Cortex of kidney (tissue), 1 donor: ENCODE data around the gene ZNF746.
"Not testable (repeated sequence)": the region's sequence is repeated elsewhere in the genome, so short reads cannot be mapped to it uniquely, and the experiment has no call there.

ENCODE experiments used
- DNase-seq: peaks from one replicate; lab custom pipeline; 2025; lab: John Stamatoyannopoulos, UW

Gene ZNF746

GRCh38 chr7:149459540-149460452 lies 37.8 kb downstream of the ZNF746 start:
- no peak for DNase-seq

GRCh38 chr7:149459201-149459539 lies 38.4 kb downstream of the ZNF746 start:
- DNase-seq: no peak

DNA sequence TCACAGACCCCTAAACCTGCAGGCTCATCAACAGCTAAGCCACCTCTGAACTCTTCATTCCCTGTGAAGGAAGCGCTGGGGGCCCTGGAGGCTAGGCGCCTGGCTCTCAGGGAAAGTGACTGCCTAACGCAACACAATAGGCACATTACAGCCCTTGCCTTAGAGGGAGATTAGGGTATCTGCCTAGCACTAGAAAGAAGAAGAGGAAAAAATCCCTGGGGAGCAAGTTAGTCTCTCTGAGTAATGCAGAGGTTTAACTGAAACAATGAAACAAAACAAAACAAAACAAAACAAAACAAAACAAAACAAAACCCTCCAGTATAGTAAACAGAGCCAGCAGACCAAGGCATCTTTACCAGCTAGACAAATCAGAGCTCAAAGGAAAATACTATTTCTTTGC lies 39.4 kb downstream of the ZNF746 start:
- DNase-seq: no peak

DNA sequence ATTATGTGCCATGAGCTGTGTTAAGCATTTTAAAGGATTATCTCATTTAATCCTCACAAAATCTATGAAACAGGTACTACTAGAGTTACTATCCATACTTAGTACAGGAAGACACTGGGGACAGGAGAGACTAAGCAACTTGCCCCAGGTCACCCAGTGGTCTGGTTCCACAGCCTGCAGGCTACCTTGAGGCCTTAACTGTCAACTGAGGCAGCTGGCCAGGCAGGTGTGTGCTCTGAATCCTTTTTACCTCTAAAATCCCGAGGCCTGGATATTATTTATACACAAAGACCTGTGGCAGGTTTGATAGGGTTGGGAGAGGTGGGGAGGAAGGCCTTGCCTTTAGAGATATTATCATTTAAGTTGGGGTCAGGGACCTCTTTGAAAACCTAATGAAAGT lies 39.8 kb downstream of the ZNF746 start:
- no peak for DNase-seq

DNA sequence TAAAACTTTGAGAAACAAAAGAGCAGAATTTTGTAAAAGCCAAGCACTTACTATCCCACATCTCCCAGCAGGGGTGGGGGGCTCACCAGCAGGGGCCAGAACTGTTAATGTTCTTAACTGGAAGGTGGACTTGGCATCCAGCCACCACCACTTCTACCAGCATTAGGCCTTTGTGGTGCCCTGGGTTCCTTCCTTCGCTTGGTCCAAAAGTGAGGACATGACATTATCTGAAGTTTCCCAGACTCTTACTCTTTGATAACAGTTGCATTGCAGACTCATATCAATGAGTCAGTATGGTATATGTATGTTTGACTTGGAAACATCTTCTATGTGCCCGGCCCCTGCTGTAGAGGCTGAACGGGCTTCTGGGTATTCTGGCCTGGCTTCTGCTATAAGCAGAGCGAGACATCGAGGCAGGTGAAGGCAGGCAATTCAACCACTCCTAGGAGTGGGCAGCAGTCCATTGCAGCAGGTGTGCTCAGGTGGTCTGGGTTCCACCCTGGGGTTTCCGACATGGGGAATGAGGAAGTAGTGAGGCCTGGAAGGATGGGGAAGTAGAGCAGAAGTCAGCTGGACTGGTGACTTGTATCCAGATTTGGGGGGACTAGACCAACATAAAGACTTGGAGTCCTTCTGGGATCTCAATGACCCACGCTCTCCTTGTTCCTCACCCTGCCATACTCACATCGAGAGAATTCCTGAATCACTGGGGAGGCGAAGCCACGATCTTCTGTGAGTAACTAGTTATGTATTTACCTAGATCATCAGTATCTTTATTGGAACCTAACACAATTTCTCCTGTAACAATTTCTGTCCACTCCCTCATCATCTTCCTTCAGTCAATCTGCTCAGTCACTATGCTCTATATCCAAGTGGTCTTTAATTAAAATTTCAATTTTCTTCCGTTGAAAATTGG lies 40.8 kb downstream of the ZNF746 start:
- no peak for DNase-seq

DNA sequence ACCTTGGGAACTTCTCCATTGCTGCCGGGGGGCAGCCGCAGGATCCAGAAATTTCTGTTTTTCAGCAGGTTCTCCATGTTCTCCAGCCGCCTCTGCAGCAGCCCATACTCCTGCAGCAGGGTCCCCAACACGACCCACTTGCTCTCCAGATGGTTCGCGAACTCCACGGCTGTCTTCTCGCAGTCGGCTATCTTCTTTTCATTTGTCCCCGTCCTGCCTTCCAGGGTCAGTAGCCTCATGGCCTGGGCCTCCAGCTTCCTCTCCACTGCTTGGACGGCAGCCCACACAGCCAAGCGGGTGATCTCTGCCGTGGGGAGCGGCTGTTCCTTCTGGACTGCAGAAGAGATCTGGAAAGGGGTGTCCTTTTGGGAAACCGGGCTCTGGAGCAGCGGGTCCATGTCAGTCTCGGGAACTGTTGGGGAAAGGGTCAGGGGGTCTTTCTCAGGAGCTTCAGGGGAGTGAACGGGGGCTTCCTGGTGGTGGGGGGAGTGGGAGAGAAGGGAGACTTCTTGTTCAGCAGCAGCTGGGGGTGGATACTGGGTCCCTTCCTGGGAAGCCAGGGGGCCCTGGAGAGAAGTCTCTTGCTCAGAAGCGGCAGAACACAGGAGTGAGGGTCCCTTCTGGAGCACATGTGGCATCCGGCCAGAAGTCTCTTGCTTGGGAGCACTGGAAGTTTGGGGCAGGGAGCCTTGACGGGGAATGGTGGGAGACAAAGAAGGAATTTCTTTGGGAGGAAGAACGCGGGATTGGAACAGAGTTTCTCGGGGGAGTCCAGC lies 42.2 kb downstream of the ZNF746 start:
- no peak for DNase-seq

- DNase-seq: no peak
These were observed 42.9 kb downstream of the ZNF746 start for GRCh38 chr7:149454750-149455149.

GRCh38 chr7:149454006-149454405 lies 43.6 kb downstream of the ZNF746 start:
- no peak for DNase-seq

DNA sequence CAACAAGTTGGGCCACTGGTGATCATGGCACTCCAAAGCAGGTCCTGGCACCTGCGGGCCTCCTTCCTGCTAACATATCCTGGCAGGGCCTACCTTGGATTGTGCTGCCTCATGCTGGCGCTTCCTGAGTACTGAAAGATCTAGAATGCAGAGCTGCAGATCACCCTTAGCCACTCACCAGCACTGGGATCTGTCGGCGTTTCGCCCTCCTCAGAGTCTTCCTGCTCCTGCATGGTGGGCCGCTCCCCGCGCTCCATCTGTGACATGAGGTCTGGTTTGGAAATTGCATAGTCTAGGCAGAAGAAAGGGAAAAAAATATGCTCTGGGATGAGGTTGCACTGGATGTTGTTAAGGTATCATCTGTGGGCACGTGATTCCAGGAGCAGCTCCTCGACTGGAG lies 46.8 kb downstream of the ZNF746 start:
- no peak for DNase-seq

DNA sequence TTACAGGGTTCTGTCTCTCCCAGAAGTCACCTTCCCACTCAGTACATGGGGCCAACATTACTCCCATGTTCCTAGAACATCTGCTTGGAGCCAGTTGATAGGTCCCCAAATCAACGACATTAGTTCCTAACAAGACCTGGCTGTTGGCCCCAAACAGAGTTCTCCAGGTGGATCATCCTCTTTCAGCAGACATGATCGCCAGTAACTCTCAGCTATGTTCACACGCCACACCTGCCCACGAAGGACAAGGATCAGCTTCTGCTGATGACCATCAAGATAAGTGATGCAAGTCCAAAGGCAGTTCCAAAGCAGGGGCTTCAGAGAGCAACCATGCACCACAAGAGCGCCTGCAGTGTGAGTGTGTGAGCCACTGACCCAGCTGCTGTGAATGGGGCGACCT lies 47.7 kb downstream of the ZNF746 start:
- DNase-seq: no peak

DNA sequence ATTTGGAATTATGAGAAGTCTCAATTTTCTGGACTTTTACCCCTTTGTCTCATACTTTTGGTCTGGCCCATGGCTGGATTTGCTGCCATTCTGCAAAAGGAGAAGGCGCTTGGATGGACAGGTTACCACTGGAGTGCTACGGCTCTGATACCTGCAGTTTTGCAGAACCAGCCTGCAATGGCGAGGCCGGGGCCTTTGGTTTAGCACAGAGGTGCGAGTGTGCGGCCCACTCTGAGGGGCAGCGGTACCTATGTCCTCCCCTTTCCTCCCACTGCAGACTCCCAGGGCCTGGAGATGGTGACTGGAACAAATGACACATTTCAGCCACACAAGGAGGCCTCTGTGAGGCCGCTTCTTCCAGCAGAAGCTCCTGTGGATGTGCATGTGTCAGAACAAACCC lies 48.6 kb downstream of the ZNF746 start:
- DNase-seq: no peak

GRCh38 chr7:149446026-149446425 lies 51.6 kb downstream of the ZNF746 start:
- DNase-seq: not testable (repeated sequence)

DNA sequence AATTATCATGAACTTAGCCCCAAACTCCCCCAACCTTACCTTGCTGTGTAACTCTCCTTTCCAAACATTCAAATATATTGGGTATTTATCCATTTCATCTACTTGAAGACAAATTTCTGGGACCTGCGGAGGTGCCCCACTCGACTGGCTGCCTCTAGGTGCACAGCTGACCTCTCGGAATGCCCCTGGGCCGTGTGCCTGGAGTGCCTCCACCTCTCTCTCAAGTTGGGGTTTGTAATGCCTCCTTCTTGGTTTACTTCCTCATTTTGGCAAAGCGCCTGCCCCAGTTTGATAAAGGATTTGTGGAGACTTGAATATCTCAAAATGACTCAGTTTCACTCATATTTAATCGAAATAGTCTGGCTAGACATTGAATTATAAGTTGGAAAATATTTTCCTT lies 53.3 kb downstream of the ZNF746 start:
- DNase-seq: no peak

DNA sequence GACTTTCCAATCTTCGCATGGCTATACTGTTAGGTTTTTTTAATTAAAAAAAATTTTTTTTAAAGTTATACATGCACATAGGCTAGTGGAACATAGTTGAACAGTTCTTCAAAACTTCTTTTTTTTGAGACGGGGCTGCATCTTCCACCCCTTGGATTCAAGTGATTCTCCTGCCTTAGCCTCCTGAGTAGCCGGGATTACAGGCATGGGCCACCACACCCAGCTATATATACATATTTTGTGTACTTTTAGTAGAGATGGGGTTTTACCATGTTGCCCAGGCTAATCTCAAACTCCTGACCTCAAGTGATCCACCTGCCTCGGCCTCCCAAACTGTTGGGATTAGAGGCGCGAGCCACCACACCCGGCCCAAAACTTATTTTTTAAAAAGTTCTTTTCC lies 54.1 kb downstream of the ZNF746 start:
- no peak for DNase-seq

- DNase-seq: no peak
These were observed 54.7 kb downstream of the ZNF746 start for GRCh38 chr7:149442924-149443323.

DNA sequence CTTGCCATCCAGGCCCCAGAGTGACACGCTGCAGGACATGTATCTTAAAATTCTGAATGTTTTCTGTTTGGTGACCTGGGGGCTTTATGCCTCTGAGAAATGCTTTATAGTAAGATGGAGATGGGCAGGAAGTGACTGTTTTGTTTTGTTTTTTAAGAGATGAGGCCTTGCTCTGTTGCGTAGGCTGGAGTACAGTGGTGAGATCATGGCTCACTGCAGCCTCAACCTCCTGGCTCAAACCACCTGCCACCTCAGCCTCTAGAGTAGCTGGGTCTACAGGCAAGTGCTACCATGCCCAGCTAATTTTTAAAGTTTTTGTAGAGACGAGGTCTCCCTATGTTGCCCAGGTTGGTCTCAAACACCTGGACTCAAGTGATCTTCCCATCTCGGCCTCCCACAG lies 57.4 kb downstream of the ZNF746 start:
- no peak for DNase-seq

DNA sequence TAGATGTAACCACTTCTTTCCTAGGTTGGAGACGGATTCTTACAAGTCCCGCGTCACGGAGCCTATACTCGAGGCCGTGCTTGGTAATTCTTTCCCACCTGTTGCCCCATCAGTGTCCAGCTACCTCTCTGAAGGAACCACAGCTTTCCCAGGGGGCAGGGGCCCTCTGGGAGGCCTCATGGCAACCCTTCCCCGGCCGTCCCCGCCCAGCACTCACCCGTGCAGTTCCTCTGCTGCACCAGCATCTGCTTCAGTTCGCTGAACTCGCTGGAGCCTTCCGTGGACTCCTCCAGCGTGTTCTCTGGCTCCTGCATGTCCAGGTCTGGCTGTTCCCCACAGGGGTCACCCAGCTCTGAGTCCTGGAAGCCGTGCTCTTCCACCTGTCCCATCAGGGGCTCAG lies 61.3 kb downstream of the ZNF746 start:
- DNase-seq: no peak

- DNase-seq: no peak
These were observed 64.5 kb downstream of the ZNF746 start for GRCh38 chr7:149433124-149433523.

- no peak for DNase-seq
These were observed 65.4 kb downstream of the ZNF746 start for GRCh38 chr7:149432121-149432691.

DNA sequence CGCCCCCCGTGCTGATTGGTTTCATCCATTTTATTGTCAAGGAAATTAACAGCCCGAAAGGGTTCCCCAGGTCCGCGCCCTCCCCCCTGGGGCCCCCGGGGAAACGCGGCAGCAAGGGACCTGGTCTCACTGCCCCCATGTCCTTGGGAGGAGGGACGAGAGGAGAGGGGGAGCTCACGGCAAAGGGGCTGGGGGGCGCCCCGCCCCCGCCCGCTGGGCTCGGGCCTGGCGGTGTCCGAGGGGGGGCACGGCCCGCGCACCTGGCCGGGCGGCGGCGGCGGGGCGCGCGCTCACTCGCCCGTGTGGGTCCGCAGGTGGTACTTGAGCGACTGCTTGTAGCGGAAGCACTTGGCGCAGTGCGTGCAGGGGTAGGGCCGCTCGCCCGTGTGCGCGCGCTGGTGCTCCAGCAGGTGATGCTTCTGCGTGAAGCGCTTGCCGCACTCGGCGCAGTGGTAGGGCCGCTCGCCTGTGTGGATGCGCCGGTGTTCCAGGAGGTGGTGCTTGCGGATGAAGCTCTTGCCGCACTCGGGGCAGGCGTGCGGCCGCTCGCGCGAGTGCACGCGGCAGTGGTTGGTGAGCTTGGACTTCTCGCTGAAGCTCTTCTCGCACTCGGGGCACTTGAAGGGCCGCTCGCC lies 66.0 kb downstream of the ZNF746 start:
- no peak for DNase-seq

DNA sequence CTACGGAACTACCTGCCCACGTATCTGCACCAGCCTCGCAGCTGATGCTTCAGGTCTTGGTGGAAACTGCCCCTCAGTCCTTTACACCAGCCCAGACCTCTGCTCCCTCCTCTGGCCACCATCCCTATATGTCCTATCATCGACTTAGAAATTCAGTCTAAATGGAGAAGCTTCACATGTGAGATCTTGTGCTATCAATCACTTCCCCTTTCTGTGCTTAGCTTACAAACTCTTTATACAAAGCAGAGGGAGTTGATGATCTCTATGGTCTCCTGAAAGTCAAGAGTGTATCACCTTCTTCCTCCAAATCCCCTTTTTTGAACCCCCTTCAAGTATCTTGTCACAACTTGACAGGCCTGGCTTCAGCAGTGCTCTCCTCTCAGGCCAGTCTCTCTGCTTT lies 67.4 kb downstream of the ZNF746 start:
- no peak for DNase-seq
